Gastroesophageal sphincter (tissue), 4 donors: ENCODE results near the gene ASPG. TPM values are rescaled to one million over a fixed set of nuclear protein-coding genes. Genes with fewer than 3 reads are reported as not detected.

Experiments
- ATAC-seq: fragments of 150-250 bp; one replicate; pipeline ENCODE4 v1.9.1; 2016; ENCODE audit warnings: mild to moderate bottlenecking, moderate library complexity
- H3K27ac ChIP-seq, 4 donors: fragments of 200-600 bp; sonication (generic) in 3 of 4; 1 replicate in 3 of 4; 2 replicates in 1 of 4; pipeline ENCODE4 v1.5.1; 2016 to 2019
- H3K27me3 ChIP-seq: fragments of 200-600 bp; sonication (generic); one replicate; pipeline ENCODE4 v1.5.1; 2019
- H3K36me3 ChIP-seq, 2 donors: fragments of 200-600 bp; sonication (generic); one replicate each; pipeline ENCODE4 v1.5.1; 2019; ENCODE audit warnings: control low read depth in 1 of 2
- H3K4me1 ChIP-seq, 3 donors: fragments of 200-600 bp; sonication (generic); 1 replicate in 2 of 3; 2 replicates in 1 of 3; pipeline ENCODE4 v1.5.1; 2016 to 2019; ENCODE audit warnings: control low read depth in 2 of 3
- H3K4me3 ChIP-seq, 2 donors: fragments of 200-600 bp; sonication (generic); one replicate each; pipeline ENCODE4 v1.5.1; 2019; ENCODE audit warnings: mild to moderate bottlenecking in 1 of 2, moderate library complexity in 1 of 2
- H3K9me3 ChIP-seq, 3 donors: fragments of 200-600 bp; sonication (generic); one replicate each; pipeline ENCODE4 v1.5.1; 2017 to 2019; ENCODE audit warnings: control low read depth in 2 of 3
- CTCF ChIP-seq, 4 experiments: fragments of 200-600 bp in 2 of 4; fragments of 450-650 bp in 2 of 4; sonication (generic) in 1 of 4; IDR thresholded peaks; one replicate each; pipeline ENCODE4 v1.5.1; 2017 to 2019; ENCODE audit warnings: antibody characterized with exemption in 4 of 4, mild to moderate bottlenecking in 2 of 4, moderate library complexity in 2 of 4
- EP300 ChIP-seq: sonication (generic); formaldehyde crosslinking; IDR thresholded peaks from one replicate; pipeline ENCODE4 v1.6.1; 2017; ENCODE audit warnings: antibody characterized with exemption, mild to moderate bottlenecking
- POLR2A ChIP-seq, 2 donors: fragments of 450-650 bp; IDR thresholded peaks; one replicate each; pipeline ENCODE4 v1.6.1; 2017; ENCODE audit warnings: antibody characterized with exemption in 2 of 2, mild to moderate bottlenecking in 2 of 2, moderate library complexity in 1 of 2
- POLR2AphosphoS5 ChIP-seq: sonication (generic); formaldehyde crosslinking; IDR thresholded peaks from one replicate; pipeline ENCODE4 v1.6.1; 2017; ENCODE audit warnings: antibody characterized with exemption
- WGBS, 2 donors: methylation state at CpG; one replicate each; pipeline ENCODE4 v1.1.5; 2018; ENCODE audit warnings: low coverage in 1 of 2; 5-methylcytosine and 5-hydroxymethylcytosine counted together
- total RNA-seq, 4 donors: library from RNA; depleted of rRNA; stranded (reverse); fragments of >200 nt; gene quantifications; one replicate each; pipeline ENCODE4 v1.1.0, GENCODE V29; 2016

ASPG gene
- total RNA-seq, 4 donors from 2014 or later = 0.13 to 1.1 TPM; not detected in 2

- no peak for ATAC-seq
These were observed 45.0 kb upstream of the ASPG start for GRCh38 chr14:104040539-104040938.

GRCh38 chr14:104041430-104042104, 43.9 kb upstream of the ASPG start:
- Histone ChIP-seq H3K36me3 (no peaks in the 10 kb centered on the region), H3K27me3 (peaks cover 6% of the 10 kb centered on the region), H3K4me3 (no peak overlapping the region), H3K4me1 (no peaks in the 10 kb centered on the region), H3K27ac (no peak overlapping the region), H3K9me3 (no peaks in the 10 kb centered on the region)
- TF ChIP-seq POLR2A (IDR thresholded peaks at IDR 0.05) = no peak
- no peak for TF ChIP-seq POLR2AphosphoS5
- TF ChIP-seq EP300 = no peak
- no peak for TF ChIP-seq CTCF (IDR thresholded peaks at IDR 0.05)
- 82 to 90% methylated on average over 5 to 6 of the region's 6 CpGs for WGBS, 2 donors
- no peak for ATAC-seq

More at GRCh38 chr14:104040539-104040938, 45.0 kb upstream of the ASPG start:
- Histone ChIP-seq H3K4me3 (no peak overlapping the region), H3K27ac (no peak overlapping the region), H3K36me3 (no peaks in the 10 kb centered on the region), H3K9me3 (no peaks in the 10 kb centered on the region), H3K27me3 (peaks cover 8% of the 10 kb centered on the region), H3K4me1 (no peaks in the 10 kb centered on the region)
- 9 to 28% methylated on average over 2 to 3 of the region's 5 CpGs for WGBS, 2 donors
- no peak for TF ChIP-seq CTCF (IDR thresholded peaks at IDR 0.05)
- TF ChIP-seq POLR2AphosphoS5 = no peak
- TF ChIP-seq POLR2A (IDR thresholded peaks at IDR 0.05) = no peak
- no peak for TF ChIP-seq EP300

- TF ChIP-seq EP300 (no peak), POLR2AphosphoS5 (no peak), CTCF (IDR thresholded peaks at IDR 0.05) (no peak), POLR2A (IDR thresholded peaks at IDR 0.05) (no peak)
- Histone ChIP-seq H3K27me3 (peaks cover 6% of the 10 kb centered on the region), H3K36me3 (no peaks in the 10 kb centered on the region), H3K27ac (no peak overlapping the region), H3K9me3 (no peaks in the 10 kb centered on the region), H3K4me3 (no peak overlapping the region), H3K4me1 (peaks cover 0 to 7% (median 0%) of the 10 kb centered on the region in 3 donors)
- 20% methylated on average over 1 of the region's 6 CpGs; no CpG with 5 or more reads in 1 of the 2 donors for WGBS, 2 donors
- ATAC-seq = no peak
These were observed 41.5 kb upstream of the ASPG start for GRCh38 chr14:104044016-104044415.

GRCh38 chr14:104047761-104048160, 37.7 kb upstream of the ASPG start:
- Histone ChIP-seq H3K27me3 (no peaks in the 10 kb centered on the region), H3K4me1 (peaks cover 0 to 7% (median 0%) of the 10 kb centered on the region in 3 donors)
- WGBS, 2 donors = 90 to 100% methylated on average over 3 of the region's 3 CpGs

More at GRCh38 chr14:104047761-104048160, 37.7 kb upstream of the ASPG start:
- Histone ChIP-seq H3K27ac (no peak overlapping the region), H3K4me3 (no peak overlapping the region), H3K36me3 (no peaks in the 10 kb centered on the region), H3K9me3 (no peaks in the 10 kb centered on the region)
- TF ChIP-seq EP300 (no peak), POLR2A (IDR thresholded peaks at IDR 0.05) (no peak), POLR2AphosphoS5 (no peak), CTCF (IDR thresholded peaks at IDR 0.05) (no peak)
- ATAC-seq = no peak
